NCI-H460 (cell line): ENCODE data around the gene LINGO1. TPM values are rescaled to one million over a fixed set of nuclear protein-coding genes. Genes with fewer than 3 reads are reported as not detected.

Experiments
- DNase-seq: peaks from one replicate; pipeline ENCODE4 v3.0.0-alpha.2; 2016; ENCODE audit warnings: low read depth; ENCODE audit errors: extremely low read depth
- total RNA-seq: library from RNA; depleted of rRNA; stranded (reverse); fragments of >200 nt; shearing (Covaris generic); gene quantifications from 2 replicates; pipeline ENCODE4 v1.2.3, GENCODE V29; 2014

Gene LINGO1
- total RNA-seq, 1 experiment from 2014 or later: 0.52 TPM

DNA sequence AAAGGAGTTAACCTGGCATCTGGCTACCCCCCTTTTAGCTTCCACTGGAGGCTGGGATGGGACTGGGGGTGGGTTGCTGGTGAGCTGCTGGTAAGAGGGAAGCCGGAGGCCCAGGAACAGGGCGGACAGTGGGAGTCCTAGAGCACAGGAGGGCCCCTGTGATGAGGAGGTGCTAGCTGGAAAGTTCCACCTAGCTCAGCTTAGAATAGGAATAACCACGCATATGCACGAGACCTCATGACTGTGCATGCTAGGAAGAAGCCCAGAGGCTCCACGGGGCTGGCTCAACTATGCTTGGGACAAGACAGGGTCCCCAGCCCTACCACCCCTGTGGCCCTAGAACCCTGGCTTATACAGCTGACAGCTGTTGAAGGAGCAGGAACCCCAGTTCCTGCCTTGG lies 34.1 kb downstream of the LINGO1 start:
- no peak for DNase-seq

- DNase-seq: no peak
Measured at GRCh38 chr15:77597804-77598453, 34.8 kb downstream of the LINGO1 start.

- DNase-seq: no peak
Measured at GRCh38 chr15:77596821-77597803, 35.6 kb downstream of the LINGO1 start.

DNA sequence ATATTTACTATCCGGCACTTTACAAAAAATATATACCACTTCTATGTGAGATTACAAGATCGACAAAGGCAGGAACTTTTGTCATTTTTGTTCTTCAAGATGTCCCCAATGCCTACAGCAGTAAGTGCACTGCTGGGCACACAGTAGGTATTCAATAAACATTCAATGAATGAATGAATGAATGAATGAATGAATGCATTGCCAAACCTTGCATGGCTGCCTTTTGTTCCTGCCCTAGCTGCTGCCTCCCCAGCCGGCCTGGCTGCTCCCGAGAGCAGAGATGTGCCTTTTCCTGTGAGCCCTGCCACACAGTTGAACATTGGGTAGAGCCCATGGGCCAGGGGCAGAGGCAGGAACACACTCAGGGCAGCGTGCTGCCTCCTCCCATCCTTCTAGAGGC lies 37.5 kb downstream of the LINGO1 start:
- no peak for DNase-seq

GRCh38 chr15:77592758-77593157 lies 40.0 kb downstream of the LINGO1 start:
- DNase-seq: no peak

- DNase-seq: no peak
Measured at GRCh38 chr15:77591968-77592613, 40.6 kb downstream of the LINGO1 start.

DNA sequence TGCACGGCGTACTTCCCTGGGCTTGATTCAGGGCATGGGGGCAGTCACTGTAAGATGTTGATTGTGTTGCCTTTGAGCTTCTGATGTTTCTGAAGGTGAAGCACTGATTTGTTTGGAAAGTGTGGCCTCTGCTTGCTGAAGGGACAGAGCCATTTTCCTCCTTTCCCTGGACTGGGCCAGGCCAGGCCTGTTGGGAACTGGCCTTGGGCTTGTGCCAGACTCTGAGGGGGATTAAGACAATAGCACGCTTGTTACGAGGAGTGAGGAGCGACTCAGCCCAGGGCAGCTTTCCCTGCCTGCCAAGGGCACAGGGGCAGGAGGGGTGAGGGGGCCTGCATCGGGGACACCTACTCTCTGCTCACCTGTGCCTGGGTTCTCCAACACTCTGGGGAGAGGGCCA lies 42.9 kb downstream of the LINGO1 start:
- no peak for DNase-seq

- no peak for DNase-seq
Measured at GRCh38 chr15:77588126-77588525, 44.6 kb downstream of the LINGO1 start.

- DNase-seq: no peak
Measured at GRCh38 chr15:77584691-77585090, 48.0 kb downstream of the LINGO1 start.

- DNase-seq: no peak
Measured at GRCh38 chr15:77584201-77584600, 48.5 kb downstream of the LINGO1 start.

- DNase-seq: no peak
Measured at GRCh38 chr15:77582763-77583162, 49.9 kb downstream of the LINGO1 start.

GRCh38 chr15:77581896-77582569 lies 50.7 kb downstream of the LINGO1 start:
- no peak for DNase-seq

DNA sequence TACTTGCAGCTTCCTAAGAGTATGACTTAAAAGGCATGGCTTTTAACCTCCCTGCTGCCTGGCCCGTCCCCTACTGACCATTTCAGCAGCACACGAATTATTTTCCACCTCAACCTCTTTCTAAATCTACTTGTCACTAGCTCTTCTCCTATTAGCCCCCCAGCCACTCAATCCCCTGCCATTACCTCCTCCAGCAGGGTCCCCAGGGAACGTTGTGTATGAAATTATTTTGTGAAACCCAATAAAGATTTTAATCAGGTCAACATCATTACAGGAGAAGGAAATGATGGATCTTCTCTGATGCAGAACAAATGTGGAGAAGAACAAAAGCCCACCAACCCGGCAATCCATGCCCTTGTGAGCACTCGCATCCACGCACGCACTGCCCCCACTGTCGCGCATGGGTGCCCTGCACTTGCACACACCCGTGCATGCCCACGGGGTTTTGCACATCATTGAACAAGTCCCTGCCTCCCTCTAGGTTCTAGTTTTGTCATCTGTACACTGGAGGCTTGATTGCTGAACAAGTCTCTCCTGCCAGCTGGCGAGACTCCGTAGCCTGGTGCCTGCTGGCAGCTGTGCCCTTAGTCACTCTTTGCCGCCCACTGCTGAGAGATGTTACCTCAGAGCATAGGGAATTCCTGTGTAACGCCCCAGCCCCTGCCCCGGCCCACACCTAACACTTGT lies 51.6 kb downstream of the LINGO1 start:
- DNase-seq: no peak

- no peak for DNase-seq
Measured at GRCh38 chr15:77579498-77580188, 53.1 kb downstream of the LINGO1 start.

DNA sequence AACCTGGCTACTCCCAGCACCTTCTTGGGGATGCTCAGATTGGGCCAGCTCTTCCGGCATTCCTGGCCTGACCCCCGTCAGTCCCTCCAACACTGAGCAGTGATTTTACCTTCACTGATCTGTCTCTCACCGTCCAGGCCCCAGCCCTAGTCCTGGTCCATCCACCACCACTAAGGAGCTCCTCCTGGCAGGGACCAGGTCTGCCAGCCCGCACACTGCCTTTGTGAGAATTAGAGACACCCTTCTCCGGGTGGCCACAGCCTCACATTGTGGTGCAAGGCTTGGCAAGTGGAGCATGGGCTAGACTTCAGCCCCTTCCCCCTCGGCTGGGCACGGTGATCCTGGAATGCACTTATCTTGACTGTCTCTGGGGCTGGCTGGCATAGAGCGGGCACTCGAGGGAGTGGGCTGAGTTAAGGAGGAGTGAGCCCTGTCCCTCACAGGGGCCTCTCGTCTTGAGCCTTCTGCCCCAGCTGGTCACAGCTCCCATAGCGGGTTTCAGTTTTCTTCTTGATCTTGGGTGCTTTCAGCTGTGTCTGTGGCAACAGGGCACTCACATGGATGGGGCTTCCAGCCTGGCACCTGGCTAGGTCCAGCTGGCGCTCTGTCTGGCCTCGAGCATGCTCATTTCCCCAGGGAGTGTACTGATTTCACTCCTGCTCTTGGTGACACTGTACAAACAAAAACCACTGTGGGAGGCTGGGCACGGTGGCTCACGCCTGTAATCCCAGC lies 53.9 kb downstream of the LINGO1 start:
- no peak for DNase-seq

- DNase-seq: no peak
Measured at GRCh38 chr15:77577366-77577950, 55.3 kb downstream of the LINGO1 start.

DNA sequence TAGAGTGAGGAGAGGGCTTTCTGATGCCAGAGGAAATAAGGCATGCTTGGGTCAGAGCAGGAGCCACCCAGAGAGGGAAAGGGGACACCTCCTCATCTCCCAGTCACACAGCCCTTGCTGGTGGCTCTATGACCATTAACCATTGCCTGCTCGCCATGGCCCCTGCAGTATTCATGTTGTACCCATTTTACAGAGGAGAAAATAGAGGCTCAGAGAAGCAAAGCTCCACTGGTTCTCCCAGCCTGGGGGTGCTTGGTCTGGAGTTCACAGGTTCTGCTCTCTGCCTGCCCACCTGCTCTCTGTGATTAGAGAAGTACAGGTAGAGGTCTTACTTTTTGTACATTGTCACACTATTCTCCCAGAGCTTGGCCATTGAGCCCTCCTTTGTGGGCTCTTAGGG lies 56.2 kb downstream of the LINGO1 start:
- DNase-seq: no peak

DNA sequence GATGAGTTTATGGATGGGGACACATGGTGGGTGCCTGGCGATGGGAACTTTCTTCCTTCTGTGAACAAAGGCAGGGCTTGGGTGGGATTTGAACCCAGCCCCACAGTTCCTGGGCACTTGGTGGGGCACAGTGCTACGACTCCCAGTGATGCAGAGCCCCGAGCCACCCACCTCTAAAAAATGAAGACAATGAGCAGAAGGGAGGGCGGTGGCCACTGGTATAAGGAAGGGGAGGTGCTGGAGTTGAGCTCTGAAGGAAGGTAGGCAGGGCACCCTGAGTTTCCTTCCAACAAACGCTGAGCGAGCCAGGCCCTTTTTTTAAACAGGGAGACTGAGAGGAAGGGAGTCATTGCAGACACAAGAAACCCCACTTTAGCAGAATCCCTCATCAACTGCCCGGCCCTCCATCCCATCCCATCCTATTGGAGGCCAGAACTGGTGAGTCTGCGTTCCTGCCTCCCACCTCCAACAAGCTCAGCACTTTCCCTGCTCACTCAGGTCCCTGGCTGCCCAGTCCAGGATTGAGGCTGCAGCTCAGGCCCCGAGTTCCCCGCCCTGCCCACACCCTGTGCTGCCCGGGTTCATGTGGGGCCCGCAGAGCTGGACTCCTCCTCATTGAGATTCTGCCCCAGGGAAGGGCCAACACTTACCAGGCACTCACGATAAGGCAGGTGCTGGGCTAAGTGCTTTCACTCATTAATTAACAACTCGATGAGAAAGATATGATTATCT lies 57.3 kb downstream of the LINGO1 start:
- no peak for DNase-seq
